SK-N-SH (cell line): ENCODE measurements around the gene CELF5.

Experiments used
- CHD2 ChIP-seq: fragments of 150-350 bp; IDR thresholded peaks from 2 replicates; pipeline ENCODE4 v1.6.1; 2018; ENCODE audit warnings: low read length; ENCODE audit not compliant: partially characterized antibody
- EP300 ChIP-seq, 2 experiments: IDR thresholded peaks; 2 replicates each; pipeline versions ENCODE4 v1.4.0 to v1.6.1; 2012; ENCODE audit warnings: borderline replicate concordance in 1 of 2, low read depth in 1 of 2, low read length in 1 of 2
- EZH2phosphoT487 ChIP-seq: fragments of 200-600 bp; sonication (generic); IDR thresholded peaks from 2 replicates; pipeline ENCODE4 v1.6.1; 2017; ENCODE audit warnings: low read depth, mixed run types, mild to moderate bottlenecking, antibody characterized with exemption, moderate library complexity, borderline replicate concordance
- FOSL2 ChIP-seq: IDR thresholded peaks from 2 replicates; pipeline ENCODE4 v1.4.0; 2012; ENCODE audit warnings: low read depth, mild to moderate bottlenecking, moderate library complexity, borderline replicate concordance
- FOXM1 ChIP-seq: IDR thresholded peaks from 2 replicates; pipeline ENCODE4 v1.4.0; 2012; ENCODE audit warnings: low read depth, mild to moderate bottlenecking
- NRF1 ChIP-seq: IDR thresholded peaks from 2 replicates; pipeline ENCODE4 v1.6.1; 2012; ENCODE audit warnings: low read depth, mild to moderate bottlenecking, low read length
- POLR2AphosphoS5 ChIP-seq: IDR thresholded peaks from 2 replicates; pipeline ENCODE4 v1.6.1; 2012; ENCODE audit warnings: low read depth, low read length
- RFX5 ChIP-seq: IDR thresholded peaks from 2 replicates; pipeline ENCODE4 v1.6.1; 2012; ENCODE audit warnings: mild to moderate bottlenecking, improper control_type of control experiment, low read length
- SMC3 ChIP-seq: IDR thresholded peaks from 2 replicates; pipeline ENCODE4 v1.6.1; 2012; ENCODE audit warnings: low read depth, low read length, improper control_type of control experiment
- YY1 ChIP-seq: IDR thresholded peaks from 2 replicates; pipeline ENCODE4 v1.4.0; 2012; ENCODE audit warnings: low read depth, mild to moderate bottlenecking
- TF ChIP-seq, protein P1 (sequence below): fragments of 200-600 bp; sonication (generic); IDR thresholded peaks from 2 replicates; pipeline ENCODE4 v1.6.1; 2017; ENCODE audit warnings: antibody characterized with exemption, mild to moderate bottlenecking, moderate library complexity
- TF ChIP-seq, protein P2 (sequence below): IDR thresholded peaks from 2 replicates; pipeline ENCODE4; 2012
- TF ChIP-seq, protein P3 (sequence below): fragments of 150-350 bp; IDR thresholded peaks from 2 replicates; pipeline ENCODE4 v1.6.1; 2017; ENCODE audit warnings: antibody characterized with exemption, low read length, low read depth, borderline replicate concordance
- TF ChIP-seq, protein P4 (sequence below): IDR thresholded peaks from 2 replicates; pipeline ENCODE4 v1.6.1; 2012; ENCODE audit warnings: mild to moderate bottlenecking, low read depth, low read length, moderate library complexity

DNA sequence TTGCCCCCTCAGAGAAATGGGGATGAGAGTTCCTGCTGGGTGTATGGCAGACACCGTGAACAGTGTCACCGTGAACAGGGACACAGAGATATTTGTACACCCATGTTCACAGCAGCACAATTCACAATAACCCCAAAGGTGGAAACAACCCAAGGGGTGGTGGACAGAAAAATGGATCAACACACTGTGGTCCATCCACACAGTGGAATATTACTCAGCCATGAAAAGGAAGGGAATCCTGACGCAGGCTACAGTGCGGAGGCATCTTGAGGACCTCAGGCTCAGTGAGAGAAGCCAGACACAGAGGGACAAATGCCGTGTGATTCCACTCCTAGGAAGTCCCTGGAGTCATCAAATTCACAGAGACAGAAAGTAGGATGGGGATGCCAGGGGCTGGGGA is 7.6 kb upstream of the CELF5 start:
- no peak for TF ChIP-seq RFX5
- TF ChIP-seq, protein P1, sequence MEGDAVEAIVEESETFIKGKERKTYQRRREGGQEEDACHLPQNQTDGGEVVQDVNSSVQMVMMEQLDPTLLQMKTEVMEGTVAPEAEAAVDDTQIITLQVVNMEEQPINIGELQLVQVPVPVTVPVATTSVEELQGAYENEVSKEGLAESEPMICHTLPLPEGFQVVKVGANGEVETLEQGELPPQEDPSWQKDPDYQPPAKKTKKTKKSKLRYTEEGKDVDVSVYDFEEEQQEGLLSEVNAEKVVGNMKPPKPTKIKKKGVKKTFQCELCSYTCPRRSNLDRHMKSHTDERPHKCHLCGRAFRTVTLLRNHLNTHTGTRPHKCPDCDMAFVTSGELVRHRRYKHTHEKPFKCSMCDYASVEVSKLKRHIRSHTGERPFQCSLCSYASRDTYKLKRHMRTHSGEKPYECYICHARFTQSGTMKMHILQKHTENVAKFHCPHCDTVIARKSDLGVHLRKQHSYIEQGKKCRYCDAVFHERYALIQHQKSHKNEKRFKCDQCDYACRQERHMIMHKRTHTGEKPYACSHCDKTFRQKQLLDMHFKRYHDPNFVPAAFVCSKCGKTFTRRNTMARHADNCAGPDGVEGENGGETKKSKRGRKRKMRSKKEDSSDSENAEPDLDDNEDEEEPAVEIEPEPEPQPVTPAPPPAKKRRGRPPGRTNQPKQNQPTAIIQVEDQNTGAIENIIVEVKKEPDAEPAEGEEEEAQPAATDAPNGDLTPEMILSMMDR: no peak
- TF ChIP-seq POLR2AphosphoS5: no peak
- TF ChIP-seq, protein P2, sequence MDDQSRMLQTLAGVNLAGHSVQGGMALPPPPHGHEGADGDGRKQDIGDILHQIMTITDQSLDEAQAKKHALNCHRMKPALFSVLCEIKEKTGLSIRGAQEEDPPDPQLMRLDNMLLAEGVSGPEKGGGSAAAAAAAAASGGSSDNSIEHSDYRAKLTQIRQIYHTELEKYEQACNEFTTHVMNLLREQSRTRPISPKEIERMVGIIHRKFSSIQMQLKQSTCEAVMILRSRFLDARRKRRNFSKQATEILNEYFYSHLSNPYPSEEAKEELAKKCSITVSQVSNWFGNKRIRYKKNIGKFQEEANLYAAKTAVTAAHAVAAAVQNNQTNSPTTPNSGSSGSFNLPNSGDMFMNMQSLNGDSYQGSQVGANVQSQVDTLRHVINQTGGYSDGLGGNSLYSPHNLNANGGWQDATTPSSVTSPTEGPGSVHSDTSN: no peak
- TF ChIP-seq, protein P3, sequence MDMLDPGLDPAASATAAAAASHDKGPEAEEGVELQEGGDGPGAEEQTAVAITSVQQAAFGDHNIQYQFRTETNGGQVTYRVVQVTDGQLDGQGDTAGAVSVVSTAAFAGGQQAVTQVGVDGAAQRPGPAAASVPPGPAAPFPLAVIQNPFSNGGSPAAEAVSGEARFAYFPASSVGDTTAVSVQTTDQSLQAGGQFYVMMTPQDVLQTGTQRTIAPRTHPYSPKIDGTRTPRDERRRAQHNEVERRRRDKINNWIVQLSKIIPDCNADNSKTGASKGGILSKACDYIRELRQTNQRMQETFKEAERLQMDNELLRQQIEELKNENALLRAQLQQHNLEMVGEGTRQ: no peak
- no peak for TF ChIP-seq SMC3
- no peak for TF ChIP-seq YY1
- TF ChIP-seq NRF1: no peak
- no peak for TF ChIP-seq EZH2phosphoT487
- TF ChIP-seq FOXM1: no peak
- TF ChIP-seq, protein P4, sequence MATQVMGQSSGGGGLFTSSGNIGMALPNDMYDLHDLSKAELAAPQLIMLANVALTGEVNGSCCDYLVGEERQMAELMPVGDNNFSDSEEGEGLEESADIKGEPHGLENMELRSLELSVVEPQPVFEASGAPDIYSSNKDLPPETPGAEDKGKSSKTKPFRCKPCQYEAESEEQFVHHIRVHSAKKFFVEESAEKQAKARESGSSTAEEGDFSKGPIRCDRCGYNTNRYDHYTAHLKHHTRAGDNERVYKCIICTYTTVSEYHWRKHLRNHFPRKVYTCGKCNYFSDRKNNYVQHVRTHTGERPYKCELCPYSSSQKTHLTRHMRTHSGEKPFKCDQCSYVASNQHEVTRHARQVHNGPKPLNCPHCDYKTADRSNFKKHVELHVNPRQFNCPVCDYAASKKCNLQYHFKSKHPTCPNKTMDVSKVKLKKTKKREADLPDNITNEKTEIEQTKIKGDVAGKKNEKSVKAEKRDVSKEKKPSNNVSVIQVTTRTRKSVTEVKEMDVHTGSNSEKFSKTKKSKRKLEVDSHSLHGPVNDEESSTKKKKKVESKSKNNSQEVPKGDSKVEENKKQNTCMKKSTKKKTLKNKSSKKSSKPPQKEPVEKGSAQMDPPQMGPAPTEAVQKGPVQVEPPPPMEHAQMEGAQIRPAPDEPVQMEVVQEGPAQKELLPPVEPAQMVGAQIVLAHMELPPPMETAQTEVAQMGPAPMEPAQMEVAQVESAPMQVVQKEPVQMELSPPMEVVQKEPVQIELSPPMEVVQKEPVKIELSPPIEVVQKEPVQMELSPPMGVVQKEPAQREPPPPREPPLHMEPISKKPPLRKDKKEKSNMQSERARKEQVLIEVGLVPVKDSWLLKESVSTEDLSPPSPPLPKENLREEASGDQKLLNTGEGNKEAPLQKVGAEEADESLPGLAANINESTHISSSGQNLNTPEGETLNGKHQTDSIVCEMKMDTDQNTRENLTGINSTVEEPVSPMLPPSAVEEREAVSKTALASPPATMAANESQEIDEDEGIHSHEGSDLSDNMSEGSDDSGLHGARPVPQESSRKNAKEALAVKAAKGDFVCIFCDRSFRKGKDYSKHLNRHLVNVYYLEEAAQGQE: no peak
- TF ChIP-seq FOSL2: no peak
- no peak for TF ChIP-seq EP300 (IDR thresholded peaks at IDR 0.05; ENCODE audit: borderline replicate concordance in 1 of 2, low read depth in 1 of 2, low read length in 1 of 2)
- TF ChIP-seq CHD2: no peak
